ENCODE data around the gene ITGB5.
"Not testable (repeated sequence)": the region's sequence is repeated elsewhere in the genome, so short reads cannot be mapped to it uniquely, and the experiment has no call there.

ITGB5 gene

DNA sequence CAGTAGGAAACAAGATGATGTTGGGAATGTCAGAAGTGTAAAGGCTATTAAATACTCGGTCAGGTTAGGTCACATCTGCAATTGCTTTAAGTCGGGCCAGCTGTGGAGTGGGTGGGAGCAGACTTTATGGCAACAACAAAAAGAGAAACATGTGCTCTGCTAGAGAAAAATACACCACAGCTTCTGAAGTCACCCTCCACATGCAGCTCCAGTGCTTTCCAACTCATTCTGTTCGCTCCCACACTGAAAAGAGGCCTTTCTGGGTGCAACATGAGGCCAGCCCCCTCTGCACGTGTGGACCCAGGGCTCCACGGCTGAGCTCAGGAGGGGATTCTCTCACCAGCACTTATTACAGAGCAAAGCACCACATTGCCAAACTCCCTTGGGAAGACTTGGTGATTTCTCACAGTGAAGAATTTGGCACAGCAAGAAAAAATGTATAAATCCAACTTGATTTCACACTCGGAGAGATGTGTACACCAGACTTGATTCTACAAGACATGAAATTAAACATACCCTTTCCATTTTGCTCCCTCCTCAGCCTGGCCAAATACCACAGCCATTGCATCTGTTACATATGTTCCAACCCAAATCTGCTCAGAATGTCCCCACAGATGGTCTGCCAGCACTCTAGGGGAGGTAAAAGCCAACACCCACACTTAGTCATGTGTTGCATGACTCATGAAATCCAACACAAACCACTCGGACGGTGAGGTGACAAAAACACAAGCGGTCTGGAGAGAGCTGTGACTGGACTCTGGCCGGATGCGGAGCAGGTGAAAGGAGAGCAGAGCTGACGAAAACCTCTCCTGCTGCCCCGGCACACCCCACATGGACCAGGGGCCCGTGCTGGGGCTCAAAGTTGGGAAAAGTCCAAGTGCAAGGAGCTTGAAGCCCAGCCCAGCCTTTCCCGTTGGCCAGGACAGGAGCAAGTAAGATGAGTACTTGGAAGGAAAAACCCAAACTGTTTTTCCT lies 74.6 kb downstream of the ITGB5 start:
- peak; percentile 95 for DNase-seq (ENCODE audit: low read depth)

GRCh38 chr3:124811436-124811835 lies 75.7 kb downstream of the ITGB5 start:
- peak; percentile 71 for DNase-seq (ENCODE audit: low read depth)

DNA sequence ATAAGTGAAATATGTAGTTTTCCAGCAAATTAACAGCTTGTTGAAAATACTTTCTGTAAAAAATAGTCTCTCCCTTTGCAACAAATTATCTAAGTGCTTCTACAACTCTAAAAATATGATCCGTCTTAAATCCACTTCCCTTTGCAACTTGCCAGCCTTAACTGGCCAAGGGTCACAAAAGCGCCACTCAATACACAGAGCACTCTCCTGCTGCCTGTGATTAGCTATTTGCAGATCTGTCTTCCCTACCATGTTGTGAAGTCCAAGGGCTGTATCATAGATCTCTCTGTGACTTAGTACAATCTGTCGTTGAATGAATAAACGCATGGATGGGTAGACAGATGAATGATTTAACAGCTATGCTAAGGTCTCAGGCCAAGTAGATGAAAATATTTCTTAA lies 76.2 kb downstream of the ITGB5 start:
- no peak for DNase-seq (ENCODE audit: low read depth)

- DNase-seq (ENCODE audit: low read depth): no peak
These were observed 78.1 kb downstream of the ITGB5 start for GRCh38 chr3:124809039-124809438.

GRCh38 chr3:124805671-124806070 lies 81.5 kb downstream of the ITGB5 start:
- DNase-seq (ENCODE audit: low read depth): no peak

GRCh38 chr3:124804875-124805274 lies 82.3 kb downstream of the ITGB5 start:
- no peak for DNase-seq (ENCODE audit: low read depth)

- DNase-seq (ENCODE audit: low read depth): no peak
These were observed 84.5 kb downstream of the ITGB5 start for GRCh38 chr3:124802702-124803101.

DNA sequence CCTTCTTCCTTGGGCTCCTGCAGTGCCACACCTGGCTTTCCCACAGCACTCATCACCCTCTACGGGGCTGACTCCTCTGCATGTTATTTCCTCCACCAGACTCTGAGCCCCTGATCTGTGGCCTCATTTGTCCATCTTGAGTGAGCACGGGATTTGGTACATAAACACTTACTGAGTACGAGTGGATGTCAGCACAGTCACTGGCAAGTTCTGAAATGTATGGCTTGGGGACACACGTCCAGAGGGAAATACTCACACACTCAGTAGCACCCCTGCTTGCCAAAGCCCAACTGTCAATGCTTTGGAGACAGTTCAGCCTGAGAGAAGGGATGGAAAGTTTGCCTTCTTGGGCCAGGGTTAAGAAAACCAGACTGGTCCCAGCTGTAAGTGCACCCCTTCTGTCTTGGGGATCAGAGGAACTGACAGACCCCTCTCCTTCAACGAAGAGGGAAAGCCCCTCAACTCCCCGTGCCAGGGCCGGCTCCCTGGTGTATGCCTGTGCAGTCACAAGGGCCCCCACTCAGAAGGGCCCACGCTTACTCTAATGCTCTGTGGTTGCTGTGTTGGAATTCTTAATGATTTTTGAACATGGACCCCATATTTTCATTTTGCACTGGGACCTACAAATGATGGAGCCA lies 85.0 kb downstream of the ITGB5 start:
- no peak for DNase-seq (ENCODE audit: low read depth)

DNA sequence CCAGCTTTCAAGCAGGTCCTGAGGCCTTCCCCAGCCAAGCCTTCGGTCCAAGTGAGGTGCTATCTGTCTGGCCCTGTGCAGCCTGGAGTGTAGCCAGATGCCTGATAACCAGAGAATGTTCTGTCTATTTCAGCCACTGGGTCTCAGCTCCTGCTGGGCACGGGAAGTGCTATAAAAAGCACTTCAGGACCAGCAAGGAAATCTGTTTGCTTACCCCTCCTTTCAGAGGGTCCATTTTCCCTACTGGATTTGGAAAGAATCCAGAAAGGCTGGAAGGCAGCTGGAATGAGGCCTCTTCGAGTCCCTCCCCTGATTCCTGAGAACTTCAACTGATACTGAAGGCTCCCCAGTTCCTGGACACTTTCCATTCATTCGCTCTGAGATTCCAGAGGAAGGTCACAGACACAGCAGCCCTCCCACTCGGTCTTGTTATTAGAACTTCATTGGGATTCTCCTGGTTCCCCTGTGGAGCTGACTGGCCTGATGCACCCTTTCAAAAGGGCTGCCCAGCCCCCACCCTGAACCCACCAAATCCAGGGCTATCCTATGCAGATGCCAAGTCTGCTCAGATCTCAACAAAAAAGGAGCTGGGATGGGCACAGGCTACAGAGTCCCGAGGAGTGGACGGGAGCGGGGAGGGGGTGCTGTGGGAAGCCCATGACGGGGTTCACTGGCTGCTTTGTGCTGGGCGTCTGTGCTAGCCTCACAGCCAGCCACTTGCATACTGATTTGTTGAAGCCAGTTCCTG lies 86.5 kb downstream of the ITGB5 start:
- no peak for DNase-seq (ENCODE audit: low read depth)

DNA sequence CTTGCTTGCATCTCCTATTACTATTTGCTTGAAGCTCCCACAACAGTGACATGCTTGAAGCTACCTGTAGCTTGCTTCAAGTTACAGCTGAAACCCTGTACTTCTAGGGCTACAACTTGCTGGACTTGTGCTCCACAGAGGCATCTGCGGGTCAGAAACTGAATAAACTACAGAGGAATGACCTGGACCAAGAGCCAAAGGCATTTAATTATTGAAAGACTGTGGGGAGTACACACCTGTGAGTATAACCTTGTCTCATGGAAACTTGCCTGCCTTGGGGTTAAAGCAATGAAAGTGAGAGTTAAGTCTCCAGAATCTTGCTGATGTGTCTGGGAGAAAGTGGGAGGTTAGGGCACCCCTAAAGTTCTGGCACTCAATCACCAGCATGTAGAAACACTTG lies 87.1 kb downstream of the ITGB5 start:
- DNase-seq (ENCODE audit: low read depth): no peak

DNA sequence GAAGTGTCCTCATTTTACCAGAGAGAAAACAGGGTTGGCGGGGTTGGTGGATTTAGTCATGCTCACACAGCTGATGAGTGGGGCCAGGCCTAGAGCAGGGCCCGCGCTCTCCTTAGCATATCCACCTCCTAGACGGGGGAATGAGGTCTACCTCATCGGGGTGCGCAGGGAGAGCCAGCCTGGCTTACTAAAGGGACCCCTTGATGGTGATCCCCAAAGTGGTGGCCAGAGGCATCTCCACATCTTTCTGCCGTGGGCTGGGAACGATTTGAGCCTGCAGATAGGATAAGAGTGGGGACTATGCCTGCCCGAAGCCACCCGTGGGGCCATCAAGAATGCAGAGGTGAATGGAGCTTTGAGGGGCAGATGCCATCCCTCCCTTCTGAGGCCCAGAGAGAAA lies 87.5 kb downstream of the ITGB5 start:
- no peak for DNase-seq (ENCODE audit: low read depth)

DNA sequence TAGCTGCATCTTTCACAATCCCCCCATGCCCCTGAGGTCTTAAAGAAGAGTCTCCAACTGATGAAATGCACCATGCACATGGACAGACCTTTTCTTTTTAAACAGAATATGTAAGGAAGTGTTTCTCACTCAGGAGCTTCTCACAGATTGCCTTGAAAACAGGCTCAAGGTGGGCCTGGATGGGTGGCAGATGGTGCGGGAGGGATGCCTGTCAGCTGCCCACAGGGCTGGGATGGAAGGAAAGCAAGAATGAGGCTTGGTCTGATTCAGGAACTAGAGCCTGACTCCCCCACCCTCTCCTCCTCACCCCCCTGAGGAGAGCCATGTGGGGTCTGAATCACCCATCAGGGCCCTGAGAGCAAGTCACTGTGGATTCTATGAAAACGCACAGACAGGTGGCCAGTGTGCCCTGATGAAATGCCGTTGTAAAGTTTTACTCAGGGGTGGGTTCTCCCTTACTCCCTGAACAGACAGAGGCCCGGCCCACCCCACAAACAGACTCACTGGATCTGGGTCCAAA lies 89.7 kb downstream of the ITGB5 start:
- DNase-seq (ENCODE audit: low read depth): no peak

DNA sequence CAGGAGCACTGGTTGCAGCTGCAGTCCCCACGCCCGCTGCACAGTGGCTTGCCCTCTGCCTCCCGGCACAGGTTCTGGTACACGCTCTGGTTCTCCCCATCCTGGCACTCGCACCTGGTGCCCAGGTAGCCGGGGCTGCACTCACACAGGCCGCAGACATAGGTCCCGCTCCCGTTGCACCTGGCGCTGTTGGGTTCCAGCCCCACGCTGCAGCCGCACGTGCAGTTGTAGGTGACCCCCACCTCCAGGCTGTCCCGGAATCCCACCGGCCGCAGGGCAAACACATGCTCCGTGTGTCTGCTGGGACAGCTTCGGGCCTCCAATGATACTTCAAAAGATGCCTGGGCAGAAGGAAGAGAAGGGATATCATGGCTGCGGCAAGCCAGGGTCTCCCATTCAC lies 90.7 kb downstream of the ITGB5 start:
- no peak for DNase-seq (ENCODE audit: low read depth)

GRCh38 chr3:124793054-124793739 lies 94.0 kb downstream of the ITGB5 start:
- DNase-seq (ENCODE audit: low read depth): no peak

DNA sequence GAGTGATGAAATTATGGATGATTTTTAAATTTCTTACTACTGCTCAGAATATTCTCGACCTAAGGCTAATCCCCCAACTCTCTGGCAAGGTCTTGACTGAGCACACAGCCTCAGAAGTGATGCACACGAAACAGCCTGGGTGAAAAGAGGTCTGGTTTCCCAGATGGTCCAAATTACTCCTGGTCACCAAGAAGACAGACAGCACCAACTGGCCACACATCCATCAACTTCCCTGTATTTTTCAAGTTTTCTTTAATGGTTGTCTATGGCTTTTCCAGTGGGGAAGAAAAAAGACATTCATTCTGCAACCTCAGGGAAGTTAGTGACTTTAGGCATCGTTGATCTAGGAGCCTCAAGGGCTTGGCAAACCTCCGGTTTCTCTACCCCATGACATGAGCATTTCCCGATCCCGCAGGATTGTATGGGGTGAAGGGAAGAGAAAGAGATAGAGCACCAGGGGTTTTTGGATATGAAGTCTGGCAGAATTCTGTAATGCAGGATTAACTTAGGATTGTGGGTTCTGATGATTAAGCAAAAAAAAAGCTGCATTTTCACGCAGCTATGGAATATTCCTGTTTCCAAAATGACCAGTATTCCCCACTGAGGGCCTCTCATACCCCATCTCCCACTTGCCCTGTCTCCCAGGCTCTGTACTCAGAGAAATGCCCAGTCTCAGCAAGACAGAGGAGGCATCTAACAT lies 94.7 kb downstream of the ITGB5 start:
- DNase-seq (ENCODE audit: low read depth): no peak

DNA sequence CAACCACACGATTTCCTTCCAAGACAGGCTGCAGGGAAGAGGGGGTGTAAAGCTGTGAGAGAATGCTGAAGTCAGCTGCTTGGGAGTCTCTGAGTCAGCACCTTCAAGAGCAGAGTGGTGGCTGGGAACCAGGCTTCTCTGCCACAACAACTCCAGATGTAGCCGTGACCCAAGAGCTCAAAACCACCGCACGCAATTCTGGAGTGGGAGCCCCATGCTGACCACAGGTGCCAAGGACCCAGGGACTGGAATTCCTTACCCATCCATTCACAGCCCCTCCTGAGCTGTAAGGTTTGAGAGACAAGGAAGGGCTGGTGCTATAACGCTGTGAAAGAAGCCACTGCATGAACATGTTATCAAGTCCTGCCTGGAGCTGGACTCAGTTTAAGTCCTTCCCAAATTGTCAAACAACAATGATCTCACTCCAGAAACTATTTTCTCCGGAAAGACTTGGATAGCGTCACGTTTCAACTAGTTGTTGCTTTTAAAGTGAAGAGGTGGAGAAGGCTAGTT lies 95.5 kb downstream of the ITGB5 start:
- peak; percentile 86 for DNase-seq (ENCODE audit: low read depth)

GRCh38 chr3:124791142-124791541 lies 96.0 kb downstream of the ITGB5 start:
- no peak for DNase-seq (ENCODE audit: low read depth)

GRCh38 chr3:124789103-124789502 lies 98.1 kb downstream of the ITGB5 start:
- DNase-seq (ENCODE audit: low read depth): not testable (repeated sequence)

DNA sequence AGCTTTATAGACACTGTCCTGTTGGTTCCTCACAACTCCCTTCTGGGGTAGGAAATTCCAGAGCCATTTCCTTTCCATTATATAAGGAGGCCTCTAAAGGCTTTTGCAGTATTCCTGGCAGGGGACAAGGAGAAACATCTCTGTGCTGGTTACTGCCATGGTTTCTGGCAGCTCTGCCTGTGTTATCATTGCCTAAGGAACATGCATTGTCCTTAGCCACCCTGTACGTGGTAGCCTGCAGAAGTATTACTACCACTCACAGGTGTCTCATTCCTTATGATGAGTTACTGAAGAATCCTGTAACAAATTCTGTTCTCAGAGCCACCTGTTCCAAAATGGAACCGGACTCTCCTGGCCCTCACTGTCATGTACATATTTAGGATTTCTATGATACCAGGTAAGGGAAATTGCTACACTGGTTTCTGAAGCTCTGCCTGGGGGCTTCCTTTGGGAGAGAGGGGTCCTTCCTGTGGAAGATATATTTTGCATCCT lies 98.9 kb downstream of the ITGB5 start:
- DNase-seq (ENCODE audit: low read depth): no peak

DNA sequence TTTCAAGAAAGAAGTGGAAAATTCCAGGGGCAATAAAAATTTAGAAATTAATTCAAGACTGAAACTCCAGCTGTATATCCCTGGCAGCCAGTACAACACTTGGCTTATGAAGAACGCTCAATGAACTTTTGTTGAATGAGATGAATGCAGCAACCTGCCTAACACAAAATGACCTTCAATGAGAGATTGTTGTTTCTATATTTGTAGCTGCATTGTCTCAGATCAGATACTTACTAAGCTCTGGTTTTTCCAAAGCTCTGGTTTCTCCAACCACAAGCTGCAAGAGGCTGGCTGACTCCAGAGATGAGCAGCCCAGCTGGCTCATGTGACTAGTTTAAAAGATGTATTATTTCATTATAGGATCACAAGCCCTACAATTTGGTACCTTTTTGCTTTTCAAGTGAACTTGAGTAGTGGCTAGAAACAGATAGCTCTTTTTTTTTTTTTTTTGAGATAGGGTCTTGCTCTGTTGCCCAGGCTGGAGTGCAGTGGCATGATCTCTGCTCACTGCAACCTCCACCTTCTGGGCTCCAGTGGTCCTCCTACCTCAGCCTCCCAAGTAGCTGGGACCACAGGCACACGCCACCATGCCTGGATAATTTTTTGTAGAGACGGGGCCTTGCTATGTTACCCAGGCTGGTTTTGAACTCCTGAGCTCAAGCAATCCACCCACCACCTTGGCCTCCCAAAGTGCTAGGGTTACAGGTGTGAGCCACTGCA lies 99.5 kb downstream of the ITGB5 start:
- no peak for DNase-seq (ENCODE audit: low read depth)
